ENCODE measurements around the gene SPRYD4.

The SPRYD4 gene

GRCh38 chr12:56520048-56520447, 51.7 kb downstream of the SPRYD4 start:
- no peak for DNase-seq (ENCODE audit: insufficient read length, low spot score)

GRCh38 chr12:56520506-56520905, 52.1 kb downstream of the SPRYD4 start:
- FAIRE-seq (no peak), DNase-seq (ENCODE audit: insufficient read length, low spot score) (no peak)

More at GRCh38 chr12:56520048-56520447, 51.7 kb downstream of the SPRYD4 start:
- no peak for FAIRE-seq

GRCh38 chr12:56521209-56521589, 52.8 kb downstream of the SPRYD4 start:
- FAIRE-seq (no peak), DNase-seq (ENCODE audit: insufficient read length, low spot score) (no peak)

- FAIRE-seq (peak; percentile 42), DNase-seq (ENCODE audit: insufficient read length, low spot score) (peak; percentile 85)
Observed at GRCh38 chr12:56521590-56522371, 53.4 kb downstream of the SPRYD4 start, which contains the start of gene RBMS2. Gene RBMS2 (plus strand): TSS chr12:56521820. CDS start chr12:56522024, 204 bp downstream.

- no peak for FAIRE-seq
- no peak for DNase-seq (ENCODE audit: insufficient read length, low spot score)
Observed at GRCh38 chr12:56522411-56523193, 54.2 kb downstream of the SPRYD4 start.

GRCh38 chr12:56528846-56529245, 60.5 kb downstream of the SPRYD4 start:
- DNase-seq (ENCODE audit: insufficient read length, low spot score) (no peak), FAIRE-seq (no peak)
